SU-DHL-6 (cell line): ENCODE measurements around the gene RGS19.

Source experiments
- H2AFZ ChIP-seq: fragments of 200-600 bp; sonication (generic); 2 replicates; pipeline ENCODE4 v1.6.1; 2014; ENCODE audit warnings: low read depth, mild to moderate bottlenecking, moderate library complexity, mixed read lengths, antibody characterized with exemption, low read length; ENCODE audit not compliant: severe bottlenecking
- H3F3A ChIP-seq: fragments of 200-600 bp; shearing (Covaris generic); 2 replicates; pipeline ENCODE4 v1.6.0; 2016; ENCODE audit warnings: antibody characterized with exemption, mild to moderate bottlenecking; ENCODE audit not compliant: insufficient read depth
- H3K27ac ChIP-seq: fragments of 200-600 bp; sonication (generic); 2 replicates; pipeline ENCODE4 v1.5.1; 2016; ENCODE audit warnings: low read depth, mild to moderate bottlenecking, low read length, moderate library complexity, mixed read lengths
- H3K27me3 ChIP-seq: fragments of 200-600 bp; sonication (generic), shearing (Covaris generic); 2 replicates; pipeline ENCODE4 v1.6.0; 2014; ENCODE audit warnings: mild to moderate bottlenecking, low read length
- H3K36me3 ChIP-seq: fragments of 200-600 bp; sonication (generic); 2 replicates; pipeline ENCODE4 v1.6.1; 2014; ENCODE audit warnings: mild to moderate bottlenecking, low read length, mixed read lengths
- H3K4me2 ChIP-seq: fragments of 300-600, 200-600 bp; shearing (Covaris generic), sonication (generic); 2 replicates; pipeline ENCODE4 v1.6.0; 2014; ENCODE audit warnings: low read length, low read depth, mild to moderate bottlenecking; ENCODE audit not compliant: poor library complexity, severe bottlenecking
- H3K4me3 ChIP-seq: fragments of 200-600 bp; sonication (generic); 2 replicates; pipeline ENCODE4 v1.5.1; 2014; ENCODE audit warnings: antibody characterized with exemption, low read length, mild to moderate bottlenecking, mixed read lengths; ENCODE audit not compliant: insufficient read depth, poor library complexity, severe bottlenecking
- H3K79me2 ChIP-seq: fragments of 200-600 bp; sonication (generic); 2 replicates; pipeline ENCODE4 v1.6.1; 2014; ENCODE audit warnings: mild to moderate bottlenecking, low read length, moderate library complexity; ENCODE audit not compliant: insufficient read depth
- H3K9ac ChIP-seq: fragments of 200-600 bp; sonication (generic); 2 replicates; pipeline ENCODE4 v1.7.0; 2014; ENCODE audit warnings: mild to moderate bottlenecking, low read length
- H3K9me2 ChIP-seq: fragments of 200-600 bp; sonication (generic); replicated peaks from 2 replicates; pipeline ENCODE4 v1.6.1; 2014; ENCODE audit warnings: low read length; ENCODE audit not compliant: insufficient read depth
- H3K9me3 ChIP-seq: fragments of 200-600 bp; sonication (generic); 2 replicates; pipeline ENCODE4 v1.6.1; 2014; ENCODE audit warnings: low read length, mixed read lengths; ENCODE audit not compliant: insufficient read depth
- H4K20me1 ChIP-seq: fragments of 200-600 bp; sonication (generic); 2 replicates; pipeline ENCODE4 v1.6.1; 2014; ENCODE audit warnings: low read depth, mild to moderate bottlenecking, antibody characterized with exemption, low read length, moderate library complexity, mixed read lengths
- CTCF ChIP-seq: fragments of 200-600 bp; sonication (generic); IDR thresholded peaks from one replicate; pipeline ENCODE4 v1.5.1; 2017; ENCODE audit warnings: antibody characterized with exemption, mild to moderate bottlenecking, low read length, moderate library complexity; ENCODE audit not compliant: insufficient read depth, poor library complexity, severe bottlenecking
- EZH2phosphoT487 ChIP-seq: fragments of 200-600 bp; sonication (generic), shearing (Covaris generic); conservative IDR thresholded peaks from 2 replicates; pipeline ENCODE4 v1.6.1; 2018; ENCODE audit warnings: mild to moderate bottlenecking, antibody characterized with exemption, low read length, moderate library complexity, mixed read lengths

Gene RGS19

DNA sequence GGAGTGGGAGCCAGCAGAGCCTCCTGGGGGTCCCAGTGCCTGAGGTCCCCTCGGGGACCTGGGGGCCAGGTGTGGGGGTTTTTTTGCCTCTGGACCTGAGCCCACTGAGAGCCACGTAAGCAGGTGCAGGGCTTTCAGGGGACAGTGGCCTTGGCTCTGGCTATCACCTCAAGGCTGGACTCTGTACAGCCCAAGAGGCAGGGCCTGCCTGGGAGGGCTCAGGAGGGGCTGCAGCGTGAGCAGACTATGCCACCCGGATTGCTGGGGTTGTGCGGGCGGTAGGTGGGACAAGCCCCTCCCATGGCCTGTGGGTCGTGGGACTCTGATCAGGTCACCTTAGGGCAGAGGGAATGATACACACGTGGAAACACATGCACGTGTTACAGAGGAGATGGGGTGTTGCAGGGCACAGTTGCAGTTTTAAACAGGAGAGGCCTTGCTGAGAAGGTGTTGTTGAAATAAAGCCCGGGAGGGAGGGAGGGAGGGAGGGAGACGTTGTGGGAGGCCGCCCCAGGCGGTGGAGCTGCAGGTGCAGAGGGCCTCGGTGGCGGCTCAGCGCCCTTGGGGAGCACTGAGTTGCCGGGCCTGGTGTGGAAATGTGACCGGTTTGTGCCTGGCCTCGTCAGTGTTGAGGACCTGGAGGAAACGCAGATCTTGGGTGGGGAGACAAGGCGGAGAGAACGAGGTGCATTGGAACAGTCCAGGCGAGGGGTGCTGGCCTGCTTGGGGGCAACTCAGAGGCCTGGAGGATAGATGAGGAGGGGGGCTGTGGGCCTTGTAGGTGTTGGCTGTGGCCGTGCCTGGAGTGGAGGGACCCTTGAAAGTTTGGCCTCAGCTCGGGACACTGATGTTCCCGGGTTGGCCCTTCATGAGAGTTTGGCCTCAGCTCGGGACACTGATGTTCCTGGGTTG, 14.0 kb downstream of the RGS19 start:
- no peaks in the 10 kb centered on the region for H3F3A ChIP-seq
- H3K36me3 ChIP-seq: no peaks in the 10 kb centered on the region
- no peak overlapping the region for H3K27ac ChIP-seq
- H2AFZ ChIP-seq: no peak overlapping the region
- no peak overlapping the region for H3K9ac ChIP-seq
- H3K4me2 ChIP-seq: no peak overlapping the region
- H3K9me2 ChIP-seq: no peaks in the 10 kb centered on the region
- no peaks in the 10 kb centered on the region for H3K79me2 ChIP-seq
- TF ChIP-seq CTCF (no peak), EZH2phosphoT487 (no peak)
- no peaks in the 10 kb centered on the region for H3K27me3 ChIP-seq
- no peaks in the 10 kb centered on the region for H3K9me3 ChIP-seq
- H3K4me3 ChIP-seq: no peak overlapping the region
- no peaks in the 10 kb centered on the region for H4K20me1 ChIP-seq

- H3K9me3 ChIP-seq: no peaks in the 10 kb centered on the region
- H3K9ac ChIP-seq: no peak overlapping the region
- H3K4me2 ChIP-seq: no peak overlapping the region
- no peaks in the 10 kb centered on the region for H4K20me1 ChIP-seq
- H2AFZ ChIP-seq: no peak overlapping the region
- H3K27ac ChIP-seq: no peak overlapping the region
- H3F3A ChIP-seq: no peaks in the 10 kb centered on the region
- no peak for TF ChIP-seq EZH2phosphoT487
- TF ChIP-seq CTCF: no peak
- no peaks in the 10 kb centered on the region for H3K36me3 ChIP-seq
- no peaks in the 10 kb centered on the region for H3K27me3 ChIP-seq
- H3K4me3 ChIP-seq: no peak overlapping the region
- H3K79me2 ChIP-seq: no peaks in the 10 kb centered on the region
- H3K9me2 ChIP-seq: no peaks in the 10 kb centered on the region
Observed at GRCh38 chr20:64064145-64064698, 15.1 kb downstream of the RGS19 start.

DNA sequence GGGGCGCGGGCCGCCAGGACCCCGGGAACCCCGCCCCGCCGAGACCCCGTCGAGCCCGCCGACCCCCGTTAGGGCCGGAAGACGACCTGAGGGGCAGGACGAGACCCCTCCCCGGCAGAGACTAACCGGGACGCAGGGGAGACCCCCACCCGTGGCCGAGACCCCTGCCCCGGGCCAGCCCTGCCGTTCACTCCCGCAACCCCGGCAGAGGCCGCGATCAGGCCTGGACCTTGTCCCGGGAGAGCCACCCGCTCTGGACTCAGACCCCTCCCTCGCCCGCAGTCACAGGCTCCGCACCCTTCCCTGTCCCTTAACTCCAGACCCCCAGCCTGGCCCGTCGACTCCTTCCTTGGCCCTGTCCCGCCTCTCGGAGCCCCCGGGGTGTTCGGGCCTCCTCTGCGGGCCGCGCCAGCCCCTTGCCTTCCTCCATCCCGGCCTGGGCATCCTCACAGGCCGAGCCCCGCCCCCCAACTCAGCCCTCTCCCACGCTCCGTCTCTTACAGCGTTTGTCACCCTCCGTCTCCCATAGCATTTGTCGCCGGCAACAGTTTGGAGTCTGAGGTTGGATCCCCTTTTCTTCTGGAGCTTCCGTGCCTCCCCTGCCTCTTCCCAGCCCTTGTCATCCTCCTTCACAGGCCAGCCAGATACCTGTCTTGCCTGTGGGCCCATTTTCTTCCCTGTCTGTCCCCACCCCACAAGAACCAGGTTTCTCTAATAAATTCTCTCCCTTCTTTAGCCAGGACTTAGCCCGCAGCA, 15.8 kb downstream of the RGS19 start:
- no peaks in the 10 kb centered on the region for H3K9me3 ChIP-seq
- H3K4me3 ChIP-seq: peak overlapping the region; percentile 81
- H3K9ac ChIP-seq: peak overlapping the region; percentile 74
- H3K36me3 ChIP-seq: no peaks in the 10 kb centered on the region
- no peaks in the 10 kb centered on the region for H3F3A ChIP-seq
- H4K20me1 ChIP-seq: no peaks in the 10 kb centered on the region
- TF ChIP-seq EZH2phosphoT487 (no peak), CTCF (no peak)
- no peaks in the 10 kb centered on the region for H3K9me2 ChIP-seq
- no peak overlapping the region for H3K27ac ChIP-seq
- H2AFZ ChIP-seq: peak overlapping the region; percentile 64
- H3K79me2 ChIP-seq: no peaks in the 10 kb centered on the region
- no peaks in the 10 kb centered on the region for H3K27me3 ChIP-seq
- H3K4me2 ChIP-seq: peak overlapping the region; percentile 85
